NB4 (cell line): Measurements from ENCODE around the gene PKD2L2.

Experiments used
- CTCF ChIP-seq: IDR thresholded peaks from one replicate; pipeline ENCODE4 v1.5.1; 2012; ENCODE audit warnings: low read depth, low read length
- POLR2A ChIP-seq: IDR thresholded peaks from 2 replicates; pipeline ENCODE4 v1.6.1; 2011; ENCODE audit warnings: mild to moderate bottlenecking; ENCODE audit not compliant: insufficient read length; ENCODE audit errors: extremely low read depth

GRCh38 chr5:137901011-137901817, 12.0 kb downstream of the PKD2L2 start:
- TF ChIP-seq CTCF: no peak
- TF ChIP-seq POLR2A: no peak
